B cell (primary cell): ENCODE data around the gene MRPS9. TPM values are rescaled to one million over a fixed set of nuclear protein-coding genes. Genes with fewer than 3 reads are reported as not detected.

ENCODE experiments used
- ATAC-seq: fragments of 200-7000 bp; cut with Tn5 transposase; one replicate; pipeline ENCODE4 v1.10.0; 2021; ENCODE audit warnings: low read depth, mild to moderate bottlenecking, moderate number of reproducible peaks, moderate library complexity
- CTCF ChIA-PET: fragments of 350-600 bp; sonication (Branson Sonifier 250); formaldehyde crosslinking; loops from one replicate; lab custom pipeline; 2021; ENCODE audit warnings: antibody characterized with exemption, inconsistent platforms; lab: Charles Lee
- POLR2A ChIA-PET: fragments of 350-600 bp; sonication (Branson Sonifier 250); formaldehyde crosslinking; loops from one replicate; lab custom pipeline; 2021; ENCODE audit warnings: antibody characterized with exemption; lab: Charles Lee
- DNase-seq: peaks from one replicate; pipeline ENCODE4 v3.0.0; 2013
- H2AFZ ChIP-seq: 2 replicates; pipeline ENCODE4 v1.6.1; 2012; ENCODE audit warnings: mild to moderate bottlenecking, low read depth, low read length; ENCODE audit not compliant: insufficient read depth, poor library complexity, severe bottlenecking
- H3K27ac ChIP-seq, 2 donors: 1 replicate in 1 of 2; 2 replicates in 1 of 2; pipeline ENCODE4 v1.5.1; 2012 to 2013; ENCODE audit warnings: low read length in 2 of 2, mild to moderate bottlenecking in 2 of 2, moderate library complexity in 1 of 2
- H3K27me3 ChIP-seq, 4 experiments: fragments of 200-600 bp in 1 of 4; sonication (generic) in 1 of 4; replicated peaks in 1 of 4; 1 replicate in 2 of 4; 2 replicates in 2 of 4; pipeline versions ENCODE4 v1.6.1 to v1.7.0; 2013 to 2016; ENCODE audit warnings: low read length in 3 of 4, mild to moderate bottlenecking in 2 of 4, mixed read lengths in 1 of 4, moderate library complexity in 1 of 4; ENCODE audit not compliant: insufficient read depth in 4 of 4, control insufficient read depth in 3 of 4; ENCODE audit errors: control extremely low read depth in 1 of 4
- H3K36me3 ChIP-seq, 2 experiments: replicated peaks in 1 of 2; 1 replicate in 1 of 2; 2 replicates in 1 of 2; pipeline versions ENCODE4 v1.6.1 to v1.7.1; 2013; ENCODE audit warnings: low read length in 1 of 2; ENCODE audit not compliant: insufficient read depth in 2 of 2, control insufficient read depth in 1 of 2; ENCODE audit errors: control extremely low read depth in 1 of 2, extremely low read depth in 1 of 2
- H3K4me1 ChIP-seq, 2 donors: fragments of 200-600 bp in 1 of 2; sonication (generic) in 1 of 2; 1 replicate in 1 of 2; 2 replicates in 1 of 2; pipeline versions ENCODE4 v1.5.1 to v1.6.1; 2013 to 2017; ENCODE audit warnings: low read length in 2 of 2; ENCODE audit not compliant: control insufficient read depth in 2 of 2, insufficient read depth in 2 of 2
- H3K4me2 ChIP-seq: replicated peaks from 2 replicates; pipeline ENCODE3; 2012; ENCODE audit warnings: mild to moderate bottlenecking, low read depth, low read length; ENCODE audit not compliant: poor library complexity, severe bottlenecking
- H3K4me3 ChIP-seq, 5 experiments: fragments of 200-600 bp in 1 of 5; sonication (generic) in 1 of 5; 1 replicate in 3 of 5; 2 replicates in 2 of 5; pipeline versions ENCODE4 v1.5.1 to v1.7.0; 2011 to 2016; ENCODE audit warnings: low read length in 4 of 5, mild to moderate bottlenecking in 4 of 5, low read depth in 2 of 5, control low read depth in 1 of 5, moderate library complexity in 1 of 5; ENCODE audit not compliant: insufficient read depth in 1 of 5; ENCODE audit errors: control extremely low read depth in 1 of 5, extremely low read depth in 1 of 5
- H3K79me2 ChIP-seq: fragments of 200-600 bp; sonication (generic); one replicate; pipeline ENCODE4 v1.6.0; 2016; ENCODE audit warnings: low read length; ENCODE audit not compliant: control insufficient read depth, insufficient read depth
- H3K9ac ChIP-seq: fragments of 200-600 bp; sonication (generic); 2 replicates; pipeline ENCODE4 v1.6.1; 2017; ENCODE audit warnings: mild to moderate bottlenecking, low read length, moderate library complexity
- H3K9me3 ChIP-seq, 3 donors: one replicate each; pipeline versions ENCODE4 v1.6.1 to v1.7.1; 2013; ENCODE audit warnings: low read length in 2 of 3; ENCODE audit not compliant: control insufficient read depth in 2 of 3, insufficient read depth in 1 of 3; ENCODE audit errors: control extremely low read depth in 1 of 3
- H4K20me1 ChIP-seq: 2 replicates; pipeline ENCODE4 v1.6.0; 2012; ENCODE audit warnings: mild to moderate bottlenecking, low read length; ENCODE audit not compliant: insufficient read depth, control insufficient read depth, poor library complexity, severe bottlenecking
- H3K27ac Mint-ChIP-seq: one replicate; pipeline ENCODE4 v1.8.0; 2021; ENCODE audit warnings: mixed read lengths
- H3K27me3 Mint-ChIP-seq: one replicate; pipeline ENCODE4 v1.8.0; 2021; ENCODE audit warnings: mixed read lengths
- H3K4me1 Mint-ChIP-seq: one replicate; pipeline ENCODE4 v1.8.0; 2021; ENCODE audit warnings: mixed read lengths
- H3K4me3 Mint-ChIP-seq: one replicate; pipeline ENCODE4 v1.8.0; 2021; ENCODE audit warnings: mixed read lengths
- H3K9me3 Mint-ChIP-seq: one replicate; pipeline ENCODE4 v1.8.0; 2022; ENCODE audit warnings: mixed read lengths; ENCODE audit not compliant: insufficient read depth
- EZH2 ChIP-seq: IDR thresholded peaks from 2 replicates; pipeline ENCODE4 v1.6.1; 2012; ENCODE audit warnings: borderline replicate concordance, low read depth, mild to moderate bottlenecking, moderate library complexity, low read length; ENCODE audit not compliant: insufficient read depth, poor library complexity, severe bottlenecking
- WGBS: methylation state at CpG from one replicate; pipeline ENCODE4 v1.1.5; 2013; ENCODE audit warnings: missing lambda C conversion rate; ENCODE audit not compliant: insufficient coverage; 5-methylcytosine and 5-hydroxymethylcytosine counted together
- intact Hi-C: fragments of 100-400 bp; cut with micrococcal nuclease; formaldehyde crosslinking; loops from one replicate; pipeline ENCODE4 v1.10.0; 2022
- polyA plus RNA-seq: library from polyadenylated mRNA; depleted of rRNA; stranded (reverse); fragments of >200 nt; gene quantifications from 2 replicates; pipeline ENCODE4 v1.2.3, GENCODE V29; 2012
- total RNA-seq, 2 donors: library from RNA; stranded (reverse); fragments of 120-200 nt in 1 of 2; gene quantifications; 1 replicate in 1 of 2; 2 replicates in 1 of 2; pipeline versions ENCODE4 v1.2.3 to v1.2.4, GENCODE V29; 2013 to 2022
- TF ChIP-seq, protein P1 (sequence below): fragments of 200-600 bp; IDR thresholded peaks from one replicate; pipeline ENCODE4 v1.8.0; 2022; ENCODE audit warnings: antibody characterized with exemption, mild to moderate bottlenecking

MRPS9 gene
- total and polyA plus RNA-seq, 2 donors (not counting 1 experiment from before 2014, with no cell fraction given) = 13.0 to 19.8 TPM

DNA sequence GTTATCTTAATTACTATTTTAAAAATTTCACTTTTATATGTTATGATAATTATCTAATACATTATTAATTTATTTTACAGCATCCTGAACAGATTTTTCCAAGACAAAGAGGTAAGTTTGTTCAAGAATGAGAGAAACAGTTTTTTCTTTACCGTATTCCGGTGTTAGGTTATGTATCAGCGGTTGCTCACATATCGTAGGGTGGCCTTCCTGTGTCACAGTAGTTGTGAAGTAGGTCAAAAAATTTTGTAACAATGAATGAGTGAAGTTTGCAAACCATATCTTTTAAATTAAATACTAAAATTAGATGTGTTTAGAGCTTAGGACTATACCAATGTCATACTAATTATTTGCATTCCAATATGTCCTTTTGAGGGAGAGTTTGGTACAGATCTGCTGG lies 33.5 kb downstream of the MRPS9 start:
- no peak overlapping the region for H3K4me3 Mint-ChIP-seq
- no peaks in the 10 kb centered on the region for H3K9me3 ChIP-seq
- H3K27ac Mint-ChIP-seq = no peak overlapping the region
- H3K27ac ChIP-seq = no peak overlapping the region
- no peaks in the 10 kb centered on the region for H3K79me2 ChIP-seq
- no peaks in the 10 kb centered on the region for H4K20me1 ChIP-seq
- intact Hi-C loops = no loop called here
- TF ChIP-seq, protein P1, sequence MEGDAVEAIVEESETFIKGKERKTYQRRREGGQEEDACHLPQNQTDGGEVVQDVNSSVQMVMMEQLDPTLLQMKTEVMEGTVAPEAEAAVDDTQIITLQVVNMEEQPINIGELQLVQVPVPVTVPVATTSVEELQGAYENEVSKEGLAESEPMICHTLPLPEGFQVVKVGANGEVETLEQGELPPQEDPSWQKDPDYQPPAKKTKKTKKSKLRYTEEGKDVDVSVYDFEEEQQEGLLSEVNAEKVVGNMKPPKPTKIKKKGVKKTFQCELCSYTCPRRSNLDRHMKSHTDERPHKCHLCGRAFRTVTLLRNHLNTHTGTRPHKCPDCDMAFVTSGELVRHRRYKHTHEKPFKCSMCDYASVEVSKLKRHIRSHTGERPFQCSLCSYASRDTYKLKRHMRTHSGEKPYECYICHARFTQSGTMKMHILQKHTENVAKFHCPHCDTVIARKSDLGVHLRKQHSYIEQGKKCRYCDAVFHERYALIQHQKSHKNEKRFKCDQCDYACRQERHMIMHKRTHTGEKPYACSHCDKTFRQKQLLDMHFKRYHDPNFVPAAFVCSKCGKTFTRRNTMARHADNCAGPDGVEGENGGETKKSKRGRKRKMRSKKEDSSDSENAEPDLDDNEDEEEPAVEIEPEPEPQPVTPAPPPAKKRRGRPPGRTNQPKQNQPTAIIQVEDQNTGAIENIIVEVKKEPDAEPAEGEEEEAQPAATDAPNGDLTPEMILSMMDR = no peak
- no peak for TF ChIP-seq EZH2
- ChIA-PET POLR2A (no interaction called here), CTCF (no interaction called here)
- no peak overlapping the region for H2AFZ ChIP-seq
- no peaks in the 10 kb centered on the region for H3K27me3 Mint-ChIP-seq
- DNase-seq = no peak
- no peak overlapping the region for H3K9ac ChIP-seq
- H3K27me3 ChIP-seq = no peaks in the 10 kb centered on the region
- no peaks in the 10 kb centered on the region for H3K36me3 ChIP-seq
- WGBS = no CpG with 5 or more reads among the region's 4 CpGs
- H3K4me1 ChIP-seq = no peaks in the 10 kb centered on the region
- no peak for ATAC-seq
- no peaks in the 10 kb centered on the region for H3K9me3 Mint-ChIP-seq
- H3K4me2 ChIP-seq = no peak overlapping the region
- no peaks in the 10 kb centered on the region for H3K4me1 Mint-ChIP-seq
- no peak overlapping the region for H3K4me3 ChIP-seq

DNA sequence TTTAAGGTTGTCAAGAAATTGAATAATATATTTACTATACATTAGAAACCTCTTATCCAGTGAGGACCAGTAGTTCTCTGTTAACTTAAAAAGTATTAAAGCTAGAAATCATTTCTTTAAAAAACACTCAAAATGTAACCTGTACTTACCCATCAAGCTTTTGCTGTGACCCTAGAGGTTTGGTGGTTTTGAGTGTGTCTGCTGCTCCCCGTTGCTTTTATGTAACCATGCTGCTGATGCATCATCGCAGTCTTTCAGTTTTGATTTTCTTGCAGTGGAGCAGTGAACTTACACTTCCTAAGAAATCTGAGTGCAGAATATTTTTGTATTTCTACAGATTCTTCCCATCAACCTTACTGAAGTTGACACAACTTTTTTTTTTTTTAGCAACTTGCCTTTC lies 34.2 kb downstream of the MRPS9 start:
- Mint-ChIP-seq H3K27me3 (no peaks in the 10 kb centered on the region), H3K4me3 (no peak overlapping the region), H3K4me1 (no peaks in the 10 kb centered on the region), H3K27ac (no peak overlapping the region), H3K9me3 (no peaks in the 10 kb centered on the region)
- intact Hi-C loops = no loop called here
- Histone ChIP-seq H3K79me2 (no peaks in the 10 kb centered on the region), H2AFZ (no peak overlapping the region), H3K36me3 (no peaks in the 10 kb centered on the region), H3K4me1 (no peaks in the 10 kb centered on the region), H4K20me1 (no peaks in the 10 kb centered on the region), H3K9me3 (no peaks in the 10 kb centered on the region), H3K27ac (no peak overlapping the region), H3K9ac (no peak overlapping the region), H3K4me2 (no peak overlapping the region), H3K27me3 (no peaks in the 10 kb centered on the region), H3K4me3 (no peak overlapping the region)
- ATAC-seq (no peak), DNase-seq (no peak)
- ChIA-PET CTCF (no interaction called here), POLR2A (no interaction called here)
- TF ChIP-seq, protein P1 = no peak
- TF ChIP-seq EZH2 = no peak
- WGBS = 69% methylated on average over 2 of the region's 2 CpGs
